Liver (tissue), 3 donors: ENCODE results near the gene TOR4A.

ENCODE experiments used
- ATF3 ChIP-seq: IDR thresholded peaks from 2 replicates; pipeline ENCODE4 v1.6.1; 2016; ENCODE audit warnings: antibody characterized with exemption
- CTCF ChIP-seq: fragments of 150-350 bp; IDR thresholded peaks from 2 replicates; pipeline ENCODE4 v1.5.1; 2017; ENCODE audit warnings: improper control_type of control experiment, low read depth, low read length; ENCODE audit not compliant: missing input control
- EGR1 ChIP-seq, 2 donors: IDR thresholded peaks; 2 replicates each; pipeline ENCODE4 v1.6.1; 2016 to 2018; ENCODE audit warnings: antibody characterized with exemption in 2 of 2, low read depth in 2 of 2
- FOXA1 ChIP-seq: IDR thresholded peaks from 2 replicates; pipeline ENCODE4 v1.6.1; 2016; ENCODE audit warnings: antibody characterized with exemption
- GABPA ChIP-seq, 2 donors: IDR thresholded peaks in 1 of 2; conservative IDR thresholded peaks in 1 of 2; 2 replicates each; pipeline ENCODE4 v1.6.1; 2016; ENCODE audit warnings: antibody characterized with exemption in 2 of 2, mild to moderate bottlenecking in 1 of 2, moderate library complexity in 1 of 2
- JUND ChIP-seq, 2 donors: IDR thresholded peaks; 2 replicates each; pipeline ENCODE4 v1.6.1; 2016; ENCODE audit warnings: antibody characterized with exemption in 2 of 2
- MAX ChIP-seq: IDR thresholded peaks from 2 replicates; pipeline ENCODE4 v1.6.1; 2016; ENCODE audit warnings: antibody characterized with exemption
- NR2F2 ChIP-seq: IDR thresholded peaks from 2 replicates; pipeline ENCODE4 v1.6.1; 2016; ENCODE audit warnings: antibody characterized with exemption
- RAD21 ChIP-seq, 2 donors: IDR thresholded peaks; 2 replicates each; pipeline ENCODE4 v1.6.1; 2016; ENCODE audit warnings: antibody characterized with exemption in 2 of 2, mild to moderate bottlenecking in 2 of 2
- REST ChIP-seq: IDR thresholded peaks from 2 replicates; pipeline ENCODE4 v1.6.1; 2016; ENCODE audit warnings: antibody characterized with exemption, mild to moderate bottlenecking
- SP1 ChIP-seq: IDR thresholded peaks from 2 replicates; pipeline ENCODE4 v1.6.1; 2018; ENCODE audit warnings: antibody characterized with exemption, mild to moderate bottlenecking
- TAF1 ChIP-seq: conservative IDR thresholded peaks from 2 replicates; pipeline ENCODE4 v1.6.1; 2016; ENCODE audit warnings: antibody characterized with exemption, mild to moderate bottlenecking
- YY1 ChIP-seq: IDR thresholded peaks from 2 replicates; pipeline ENCODE4 v1.6.1; 2016; ENCODE audit warnings: antibody characterized with exemption, mild to moderate bottlenecking
- ZBTB33 ChIP-seq: IDR thresholded peaks from 2 replicates; pipeline ENCODE4 v1.6.1; 2016; ENCODE audit warnings: antibody characterized with exemption
- donor health status: healthy.
- donor health status: healthy.

- no peak for TF ChIP-seq RAD21 (IDR thresholded peaks at IDR 0.05)
- no peak for TF ChIP-seq JUND (IDR thresholded peaks at IDR 0.05)
- no peak for TF ChIP-seq CTCF
- TF ChIP-seq ATF3, result no peak
- TF ChIP-seq REST, result no peak
- TF ChIP-seq EGR1 (IDR thresholded peaks at IDR 0.05; ENCODE audit: low read depth in 2 of 2), result no peak
- no peak for TF ChIP-seq YY1
- TF ChIP-seq TAF1, result no peak
- TF ChIP-seq ZBTB33, result no peak
- TF ChIP-seq GABPA (IDR thresholded peaks at IDR 0.05 in 1 of 2, conservative IDR thresholded peaks at IDR 0.05 in 1 of 2), result no peak
- TF ChIP-seq FOXA1, result no peak
- no peak for TF ChIP-seq SP1
- TF ChIP-seq MAX, result no peak
- TF ChIP-seq NR2F2, result no peak
Observed at GRCh38 chr9:137251490-137252268, 25.8 kb upstream of the TOR4A start.
